CD4-positive, CD25-positive, alpha-beta regulatory T cell (primary cell): Measurements from ENCODE around the gene PPCDC. TPM values are rescaled to one million over a fixed set of nuclear protein-coding genes. Genes with fewer than 3 reads are reported as not detected.

Source experiments
- ATAC-seq, 2 donors: fragments of 150-1000 bp; cut with Tn5 transposase; one replicate each; pipeline ENCODE4 v1.10.0; 2021; ENCODE audit warnings: low read depth in 2 of 2, moderate number of reproducible peaks in 2 of 2, moderate library complexity in 1 of 2
- DNase-seq, 3 donors: peaks; one replicate each; pipeline versions ENCODE4 v3.0.0 to v3.0.0-alpha.2; 2012 to 2022; ENCODE audit warnings: mixed read lengths in 1 of 3
- H3K27ac ChIP-seq: one replicate; pipeline ENCODE4 v1.7.0; 2013; ENCODE audit warnings: mild to moderate bottlenecking, low read length; ENCODE audit not compliant: insufficient read depth, poor library complexity, severe bottlenecking
- H3K27me3 ChIP-seq: one replicate; pipeline ENCODE4 v1.7.0; 2013; ENCODE audit warnings: low read length; ENCODE audit not compliant: control insufficient read depth, insufficient read depth
- H3K36me3 ChIP-seq: one replicate; pipeline ENCODE4 v1.7.0; 2013; ENCODE audit warnings: mild to moderate bottlenecking, low read length, moderate library complexity; ENCODE audit not compliant: control insufficient read depth, insufficient read depth
- H3K4me1 ChIP-seq: 2 replicates; pipeline ENCODE4 v1.7.0; 2013; ENCODE audit warnings: mild to moderate bottlenecking, low read length; ENCODE audit not compliant: insufficient read depth, control insufficient read depth, poor library complexity, severe bottlenecking
- H3K4me3 ChIP-seq: one replicate; pipeline ENCODE4 v1.7.0; 2013; ENCODE audit warnings: low read depth, mild to moderate bottlenecking, low read length, moderate library complexity
- H3K9me3 ChIP-seq, 2 experiments: 1 replicate in 1 of 2; 2 replicates in 1 of 2; pipeline ENCODE4 v1.7.0; 2013; ENCODE audit warnings: low read length in 2 of 2, mild to moderate bottlenecking in 1 of 2, moderate library complexity in 1 of 2; ENCODE audit not compliant: control insufficient read depth in 2 of 2
- H3K27ac Mint-ChIP-seq, 3 donors: one replicate each; pipeline ENCODE4 v1.8.0; 2020 to 2022; ENCODE audit warnings: mild to moderate bottlenecking in 3 of 3, mixed read lengths in 3 of 3, moderate library complexity in 2 of 3
- H3K27me3 Mint-ChIP-seq: one replicate; pipeline ENCODE4 v1.8.0; 2022; ENCODE audit warnings: mild to moderate bottlenecking, mixed read lengths
- H3K36me3 Mint-ChIP-seq: one replicate; pipeline ENCODE4 v1.8.0; 2020; ENCODE audit warnings: mixed read lengths
- H3K4me1 Mint-ChIP-seq, 4 donors: one replicate each; pipeline ENCODE4 v1.8.0; 2020 to 2022; ENCODE audit warnings: mixed read lengths in 4 of 4, mild to moderate bottlenecking in 1 of 4
- H3K4me3 Mint-ChIP-seq, 4 donors: one replicate each; pipeline ENCODE4 v1.8.0; 2020 to 2022; ENCODE audit warnings: mild to moderate bottlenecking in 4 of 4, mixed read lengths in 4 of 4, moderate library complexity in 3 of 4
- H3K9me3 Mint-ChIP-seq, 7 donors: one replicate each; pipeline ENCODE4 v1.8.0; 2020 to 2022; ENCODE audit warnings: mixed read lengths in 7 of 7, mild to moderate bottlenecking in 3 of 7, moderate library complexity in 2 of 7
- polyA plus RNA-seq, 4 donors: library from polyadenylated mRNA; unstranded; fragments of 300-500 nt; fragmentation: Illumina TruSeq; gene quantifications; one replicate each; pipeline ENCODE4 v1.2.3, GENCODE V29; 2021
- total RNA-seq: library from RNA; stranded (reverse); gene quantifications from one replicate; pipeline ENCODE4 v1.2.3, GENCODE V29; 2022

Gene PPCDC
- total and polyA plus RNA-seq, 5 donors from 2014 or later: 11.0 to 15.5 (median 12.5) TPM

GRCh38 chr15:74988007-74988800 is 35.2 kb upstream of the PPCDC start:
- peak in 2 of 3 donors; percentile 11 to 61 for DNase-seq
- Histone ChIP-seq H3K27ac (no peak overlapping the region), H3K4me3 (no peak overlapping the region), H3K36me3 (no peaks in the 10 kb centered on the region), H3K27me3 (no peaks in the 10 kb centered on the region), H3K9me3 (no peaks in the 10 kb centered on the region), H3K4me1 (no peaks in the 10 kb centered on the region)
- Mint-ChIP-seq H3K36me3 (no peaks in the 10 kb centered on the region), H3K27ac (no peak overlapping the region), H3K9me3 (peaks cover 0 to 2% (median 0%) of the 10 kb centered on the region in 7 donors), H3K4me3 (no peak overlapping the region), H3K27me3 (peaks cover 5% of the 10 kb centered on the region), H3K4me1 (peaks cover 0 to 8% (median 0%) of the 10 kb centered on the region in 4 donors)
- ATAC-seq: peak in 1 of 2 donors; percentile 64

GRCh38 chr15:74989527-74989926 is 33.9 kb upstream of the PPCDC start:
- Histone ChIP-seq H3K36me3 (no peaks in the 10 kb centered on the region), H3K27ac (no peak overlapping the region), H3K9me3 (no peaks in the 10 kb centered on the region), H3K27me3 (peaks cover 2% of the 10 kb centered on the region), H3K4me1 (no peaks in the 10 kb centered on the region), H3K4me3 (no peak overlapping the region)
- H3K4me1 Mint-ChIP-seq: peaks cover 0 to under 1% (median under 1%) of the 10 kb centered on the region in 4 donors
- H3K36me3 Mint-ChIP-seq: no peaks in the 10 kb centered on the region
- ATAC-seq: no peak
- no peak overlapping the region for H3K4me3 Mint-ChIP-seq
- H3K27me3 Mint-ChIP-seq: peaks cover 5% of the 10 kb centered on the region
- peaks cover 0 to 2% (median 0%) of the 10 kb centered on the region in 7 donors for H3K9me3 Mint-ChIP-seq
- DNase-seq: no peak
- H3K27ac Mint-ChIP-seq: no peak overlapping the region

- peaks cover 28% of the 10 kb centered on the region for H3K27me3 Mint-ChIP-seq
- peaks cover 0 to 5% (median 1%) of the 10 kb centered on the region in 7 donors for H3K9me3 Mint-ChIP-seq
- no peak overlapping the region for H3K4me3 ChIP-seq
- no peaks in the 10 kb centered on the region for H3K36me3 Mint-ChIP-seq
- ATAC-seq (no peak), DNase-seq (no peak)
- H3K4me1 ChIP-seq: peaks cover 14% of the 10 kb centered on the region
- no peaks in the 10 kb centered on the region for H3K36me3 ChIP-seq
- H3K27me3 ChIP-seq: peaks cover 12% of the 10 kb centered on the region
- peaks cover 0 to 18% (median 10%) of the 10 kb centered on the region in 4 donors for H3K4me1 Mint-ChIP-seq
- no peaks in the 10 kb centered on the region for H3K9me3 ChIP-seq
- H3K27ac Mint-ChIP-seq: no peak overlapping the region
- no peak overlapping the region for H3K4me3 Mint-ChIP-seq
- no peak overlapping the region for H3K27ac ChIP-seq
Observed at GRCh38 chr15:74992619-74993018, 30.8 kb upstream of the PPCDC start.

- H3K4me1 ChIP-seq: peaks cover 14% of the 10 kb centered on the region
- Mint-ChIP-seq H3K36me3 (no peaks in the 10 kb centered on the region), H3K9me3 (peaks cover 0 to 5% (median under 1%) of the 10 kb centered on the region in 7 donors), H3K27me3 (peaks cover 36% of the 10 kb centered on the region), H3K4me3 (peak overlapping the region in 1 of 4 donors; percentile 96), H3K4me1 (peaks cover 0 to 23% (median 10%) of the 10 kb centered on the region in 4 donors), H3K27ac (peak overlapping the region in 1 of 3 donors; percentile 57)
- H3K36me3 ChIP-seq: no peaks in the 10 kb centered on the region
- DNase-seq (no peak), ATAC-seq (no peak)
- peaks cover 14% of the 10 kb centered on the region for H3K27me3 ChIP-seq
- no peak overlapping the region for H3K27ac ChIP-seq
- no peak overlapping the region for H3K4me3 ChIP-seq
- no peaks in the 10 kb centered on the region for H3K9me3 ChIP-seq
Observed at GRCh38 chr15:74994236-74994635, 29.2 kb upstream of the PPCDC start.

- Mint-ChIP-seq H3K36me3 (no peaks in the 10 kb centered on the region), H3K27ac (peak overlapping the region in 1 of 3 donors; percentile 34), H3K27me3 (peaks cover 36% of the 10 kb centered on the region), H3K4me1 (peaks cover 0 to 23% (median 11%) of the 10 kb centered on the region in 4 donors), H3K4me3 (peak overlapping the region; percentile 76 to 96 (median 88)), H3K9me3 (peaks cover 0 to 5% (median 0%) of the 10 kb centered on the region in 7 donors)
- H3K27me3 ChIP-seq: peaks cover 14% of the 10 kb centered on the region
- peak overlapping the region; percentile 41 for H3K4me3 ChIP-seq
- H3K36me3 ChIP-seq: no peaks in the 10 kb centered on the region
- no peak for ATAC-seq
- H3K9me3 ChIP-seq: no peaks in the 10 kb centered on the region
- H3K4me1 ChIP-seq: peaks cover 14% of the 10 kb centered on the region
- DNase-seq: no peak
- H3K27ac ChIP-seq: no peak overlapping the region
Observed at GRCh38 chr15:74994685-74995084, 28.7 kb upstream of the PPCDC start.

GRCh38 chr15:74995182-74995778 is 28.1 kb upstream of the PPCDC start, which contains the start of gene SCAMP5:
Gene SCAMP5 (plus strand): TSS chr15:74995563. CDS start chr15:75011840, 16,277 bp downstream.
- Mint-ChIP-seq H3K36me3 (no peaks in the 10 kb centered on the region), H3K4me3 (peak within 1 kb of the TSS; percentile 85 to 96 (median 88)), H3K9me3 (peaks cover 0 to 5% (median 0%) of the 10 kb centered on the region in 7 donors), H3K27ac (peak within 1 kb of the TSS in 2 of 3 donors; percentile 65 to 77), H3K4me1 (peaks cover 0 to 23% (median 13%) of the 10 kb centered on the region in 4 donors), H3K27me3 (peaks cover 36% of the 10 kb centered on the region)
- Histone ChIP-seq H3K4me1 (peaks cover 14% of the 10 kb centered on the region), H3K27me3 (peaks cover 14% of the 10 kb centered on the region), H3K36me3 (no peaks in the 10 kb centered on the region), H3K4me3 (peak within 1 kb of the TSS; percentile 41), H3K9me3 (no peaks in the 10 kb centered on the region), H3K27ac (no peak within 1 kb of the TSS)
- peak; percentile 80 to 92 (median 87) for DNase-seq
- peak; percentile 90 to 95 for ATAC-seq

GRCh38 chr15:74995779-74996765 is 27.3 kb upstream of the PPCDC start:
- peaks cover 14% of the 10 kb centered on the region for H3K4me1 ChIP-seq
- Mint-ChIP-seq H3K4me3 (peak overlapping the region; percentile 82 to 92 (median 84)), H3K36me3 (no peaks in the 10 kb centered on the region), H3K27ac (peak overlapping the region in 1 of 3 donors; percentile 77), H3K9me3 (peaks cover 0 to 5% (median 0%) of the 10 kb centered on the region in 7 donors), H3K27me3 (peaks cover 31% of the 10 kb centered on the region), H3K4me1 (peaks cover 0 to 23% (median 13%) of the 10 kb centered on the region in 4 donors)
- peaks cover 14% of the 10 kb centered on the region for H3K27me3 ChIP-seq
- DNase-seq (no peak), ATAC-seq (no peak)
- H3K4me3 ChIP-seq: peak overlapping the region; percentile 35
- no peaks in the 10 kb centered on the region for H3K36me3 ChIP-seq
- H3K27ac ChIP-seq: no peak overlapping the region
- H3K9me3 ChIP-seq: no peaks in the 10 kb centered on the region
